WTC11 (cell line): ENCODE results near the gene ZBTB25. TPM values are rescaled to one million over a fixed set of nuclear protein-coding genes. Genes with fewer than 3 reads are reported as not detected.

Experiments
- ATAC-seq: fragments of 200-7000 bp; cut with Tn5 transposase; 2 replicates; pipeline ENCODE4 v1.10.0; 2021; ENCODE audit warnings: mild to moderate bottlenecking, moderate library complexity
- CTCF ChIA-PET: fragments of 300-600 bp; sonication (Branson Sonifier 250); formaldehyde crosslinking; loops from one replicate; lab custom pipeline; 2021; ENCODE audit warnings: antibody characterized with exemption; lab: Charles Lee
- POLR2A ChIA-PET: fragments of 350-600 bp; sonication (Branson Sonifier 250); formaldehyde crosslinking; loops from one replicate; lab custom pipeline; 2021; ENCODE audit warnings: antibody characterized with exemption; lab: Charles Lee
- DNase-seq: peaks from one replicate; pipeline ENCODE4 v3.0.0; 2021; ENCODE audit warnings: low spot score
- H3K27ac Mint-ChIP-seq: 2 replicates; pipeline ENCODE4 v1.8.0; 2021; ENCODE audit warnings: mixed read lengths
- H3K27me3 Mint-ChIP-seq: 2 replicates; pipeline ENCODE4 v1.8.0; 2021; ENCODE audit warnings: low read depth, mild to moderate bottlenecking, moderate library complexity, mixed read lengths
- H3K36me3 Mint-ChIP-seq: 2 replicates; pipeline ENCODE4 v1.8.0; 2021; ENCODE audit warnings: mixed read lengths
- H3K4me1 Mint-ChIP-seq: 2 replicates; pipeline ENCODE4 v1.8.0; 2022; ENCODE audit warnings: mixed read lengths
- H3K4me3 Mint-ChIP-seq: 2 replicates; pipeline ENCODE4 v1.8.0; 2021; ENCODE audit warnings: mild to moderate bottlenecking, moderate library complexity, mixed read lengths
- H3K9me3 Mint-ChIP-seq: 2 replicates; pipeline ENCODE4 v1.8.0; 2021; ENCODE audit warnings: mixed read lengths
- AFF4 ChIP-seq: sonication (generic); formaldehyde crosslinking; IDR thresholded peaks from 2 replicates; pipeline ENCODE4 v1.8.1; 2023; ENCODE audit warnings: mild to moderate bottlenecking, missing genetic modification reagents, borderline replicate concordance
- ATF1 ChIP-seq: sonication (generic); formaldehyde crosslinking; IDR thresholded peaks from 2 replicates; pipeline ENCODE4 v1.8.1; 2023; ENCODE audit warnings: mild to moderate bottlenecking, moderate library complexity, missing genetic modification reagents
- ATF3 ChIP-seq: sonication (generic); formaldehyde crosslinking; conservative IDR thresholded peaks from 2 replicates; pipeline ENCODE4 v1.8.1; 2022; ENCODE audit warnings: mild to moderate bottlenecking, missing genetic modification reagents
- CBFB ChIP-seq: sonication (generic); formaldehyde crosslinking; IDR thresholded peaks from 2 replicates; pipeline ENCODE4 v1.8.1; 2022; ENCODE audit warnings: mild to moderate bottlenecking, low read depth, missing genetic modification reagents
- CREB1 ChIP-seq: sonication (generic); formaldehyde crosslinking; IDR thresholded peaks from 2 replicates; pipeline ENCODE4 v1.8.0; 2023; ENCODE audit warnings: mild to moderate bottlenecking, missing genetic modification reagents
- E2F4 ChIP-seq: sonication (generic); formaldehyde crosslinking; IDR thresholded peaks from 2 replicates; pipeline ENCODE4 v1.8.1; 2022; ENCODE audit warnings: low read depth, mild to moderate bottlenecking, moderate library complexity, missing genetic modification reagents, borderline replicate concordance
- ELF4 ChIP-seq: sonication (generic); formaldehyde crosslinking; IDR thresholded peaks from 2 replicates; pipeline ENCODE4 v1.8.1; 2022; ENCODE audit warnings: low read depth, mild to moderate bottlenecking, moderate library complexity, missing genetic modification reagents
- FOXJ3 ChIP-seq: sonication (generic); formaldehyde crosslinking; IDR thresholded peaks from 2 replicates; pipeline ENCODE4 v1.9.0; 2021; ENCODE audit warnings: missing genetic modification reagents, mild to moderate bottlenecking, borderline replicate concordance
- FOXK1 ChIP-seq: sonication (generic); formaldehyde crosslinking; IDR thresholded peaks from 2 replicates; pipeline ENCODE4 v1.8.0; 2022; ENCODE audit warnings: mild to moderate bottlenecking, moderate library complexity, missing genetic modification reagents
- GTF2I ChIP-seq: fragments of 250-450 bp; sonication (Bioruptor Pico); conservative IDR thresholded peaks from 2 replicates; pipeline ENCODE4 v1.4.0; 2021; ENCODE audit warnings: mild to moderate bottlenecking
- IRF1 ChIP-seq: sonication (generic); formaldehyde crosslinking; IDR thresholded peaks from 2 replicates; pipeline ENCODE4 v1.8.0; 2023; ENCODE audit warnings: missing genetic modification reagents
- JAZF1 ChIP-seq: fragments of 250-450 bp; sonication (Bioruptor Pico); IDR thresholded peaks from 2 replicates; pipeline ENCODE4 v1.9.0; 2021; ENCODE audit warnings: moderate library complexity, mild to moderate bottlenecking, inconsistent platforms
- MAX ChIP-seq: sonication (generic); formaldehyde crosslinking; IDR thresholded peaks from 2 replicates; pipeline ENCODE4 v1.8.0; 2022; ENCODE audit warnings: mild to moderate bottlenecking, missing genetic modification reagents
- SMAD4 ChIP-seq: sonication (generic); formaldehyde crosslinking; IDR thresholded peaks from 2 replicates; pipeline ENCODE4 v1.8.0; 2022; ENCODE audit warnings: mild to moderate bottlenecking, missing genetic modification reagents
- SOX15 ChIP-seq: fragments of 250-450 bp; sonication (Bioruptor Pico); IDR thresholded peaks from 2 replicates; pipeline ENCODE4 v1.9.0; 2021; ENCODE audit warnings: mild to moderate bottlenecking
- USF1 ChIP-seq: sonication (generic); formaldehyde crosslinking; IDR thresholded peaks from 2 replicates; pipeline ENCODE4 v1.8.0; 2022; ENCODE audit warnings: mild to moderate bottlenecking, missing genetic modification reagents
- ZBTB43 ChIP-seq: sonication (generic); formaldehyde crosslinking; IDR thresholded peaks from 2 replicates; pipeline ENCODE4 v1.8.1; 2023; ENCODE audit warnings: mild to moderate bottlenecking, missing genetic modification reagents
- ZNF121 ChIP-seq: sonication (generic); formaldehyde crosslinking; IDR thresholded peaks from 2 replicates; pipeline ENCODE4 v1.8.0; 2023; ENCODE audit warnings: missing genetic modification reagents
- ZNF138 ChIP-seq: sonication (generic); formaldehyde crosslinking; conservative IDR thresholded peaks from 2 replicates; pipeline ENCODE4 v1.8.1; 2022; ENCODE audit warnings: mild to moderate bottlenecking, moderate library complexity, missing genetic modification reagents
- ZNF281 ChIP-seq: sonication (generic); formaldehyde crosslinking; IDR thresholded peaks from 2 replicates; pipeline ENCODE4 v1.8.0; 2023; ENCODE audit warnings: mild to moderate bottlenecking, missing genetic modification reagents
- total RNA-seq: library from RNA; stranded (reverse); gene quantifications from 3 replicates; pipeline ENCODE4 v1.2.3, GENCODE V29; 2021

The ZBTB25 gene
- total RNA-seq, 1 experiment from 2014 or later, result 11.9 TPM

GRCh38 chr14:64496764-64497163 is 6.9 kb downstream of the ZBTB25 start:
- H3K4me1 Mint-ChIP-seq, result peaks cover 6% of the 10 kb centered on the region
- TF ChIP-seq ZNF121 (CRISPR knock-in tag) (no peak), ZBTB43 (CRISPR knock-in tag) (no peak), E2F4 (CRISPR knock-in tag) (no peak), ATF3 (CRISPR knock-in tag) (no peak), GTF2I (CRISPR knock-in tag) (no peak), CBFB (CRISPR knock-in tag) (no peak), MAX (CRISPR knock-in tag) (no peak), JAZF1 (no peak), CREB1 (CRISPR knock-in tag) (no peak), ZNF281 (CRISPR knock-in tag) (no peak), AFF4 (CRISPR knock-in tag) (no peak)
- peak overlapping the region; percentile 73; the same call in 1 of the 2 replicates for H3K27ac Mint-ChIP-seq
- H3K27me3 Mint-ChIP-seq, result no peaks in the 10 kb centered on the region
- peaks cover 9% of the 10 kb centered on the region for H3K36me3 Mint-ChIP-seq
- ATAC-seq, result no peak
- no peak overlapping the region for H3K4me3 Mint-ChIP-seq
- DNase-seq, result no peak
- CTCF ChIA-PET, result interaction anchor here (1.0 kb wide), 1 partner anchor 67 kb away, joined by 4 read pairs; no protein-coding TSS in a partner anchor
- no peaks in the 10 kb centered on the region for H3K9me3 Mint-ChIP-seq
- POLR2A ChIA-PET, result interaction anchor here (0.6 kb wide), 1 partner anchor 12 kb away, joined by 3 read pairs; no protein-coding TSS in a partner anchor

GRCh38 chr14:64495252-64495651 is 8.4 kb downstream of the ZBTB25 start:
- ChIA-PET POLR2A (interaction anchor here (0.5 kb wide), 1 partner anchor 9 kb away, joined by 3 read pairs; the partner anchor contains the start of gene ZBTB1), CTCF (interaction anchor here (2.1 kb wide), 1 partner anchor 65 kb away, joined by 5 read pairs; no protein-coding TSS in a partner anchor)
- Mint-ChIP-seq H3K9me3 (no peaks in the 10 kb centered on the region), H3K27ac (no peak overlapping the region), H3K36me3 (peaks cover 21% of the 10 kb centered on the region), H3K27me3 (no peaks in the 10 kb centered on the region), H3K4me3 (no peak overlapping the region), H3K4me1 (no peaks in the 10 kb centered on the region)
- DNase-seq, result no peak
- ATAC-seq, result no peak
- no peak for TF ChIP-seq ATF1 (CRISPR knock-in tag)
- no peak for TF ChIP-seq E2F4 (CRISPR knock-in tag)
- TF ChIP-seq JAZF1, result no peak
- no peak for TF ChIP-seq IRF1 (CRISPR knock-in tag)
- TF ChIP-seq FOXK1, result no peak
- no peak for TF ChIP-seq SMAD4 (CRISPR knock-in tag)
- no peak for TF ChIP-seq USF1 (CRISPR knock-in tag)
- no peak for TF ChIP-seq ZNF138 (CRISPR knock-in tag)
- TF ChIP-seq ELF4, result no peak
- no peak for TF ChIP-seq FOXJ3
- TF ChIP-seq SOX15 (CRISPR knock-in tag), result no peak
